AML-193 (cell line): Measurements from ENCODE around the gene MEGF8.

ENCODE experiments used
- DNase-seq, 2 experiments: peaks; one replicate each; lab custom pipeline; 2025; lab: John Stamatoyannopoulos, UW

MEGF8 gene

GRCh38 chr19:42286349-42287016, 39.0 kb upstream of the MEGF8 start:
- DNase-seq, result no peak

- DNase-seq, result no peak
Observed at GRCh38 chr19:42287017-42287826, 38.2 kb upstream of the MEGF8 start.

GRCh38 chr19:42287827-42288107, 37.7 kb upstream of the MEGF8 start:
- no peak for DNase-seq

- peak in 1 of 2 experiments; percentile 23 for DNase-seq
Observed at GRCh38 chr19:42288387-42288786, 37.0 kb upstream of the MEGF8 start.

GRCh38 chr19:42288881-42289555, 36.4 kb upstream of the MEGF8 start:
- DNase-seq, result no peak

GRCh38 chr19:42289556-42290041, 35.8 kb upstream of the MEGF8 start:
- no peak for DNase-seq

GRCh38 chr19:42290136-42290522, 35.3 kb upstream of the MEGF8 start:
- no peak for DNase-seq

- DNase-seq, result peak; percentile 7 to 40
Observed at GRCh38 chr19:42290523-42291434, 34.7 kb upstream of the MEGF8 start.

GRCh38 chr19:42291435-42291810, 34.0 kb upstream of the MEGF8 start:
- DNase-seq, result no peak

- no peak for DNase-seq
Observed at GRCh38 chr19:42292042-42292960, 33.1 kb upstream of the MEGF8 start.

- no peak for DNase-seq
Observed at GRCh38 chr19:42292963-42293362, 32.5 kb upstream of the MEGF8 start.

- no peak for DNase-seq
Observed at GRCh38 chr19:42293540-42293939, 31.9 kb upstream of the MEGF8 start.

- DNase-seq, result no peak
Observed at GRCh38 chr19:42293948-42294347, 31.5 kb upstream of the MEGF8 start.

- no peak for DNase-seq
Observed at GRCh38 chr19:42294471-42295137, 30.8 kb upstream of the MEGF8 start.

GRCh38 chr19:42295342-42295741, 30.1 kb upstream of the MEGF8 start:
- no peak for DNase-seq

GRCh38 chr19:42295831-42296525, 29.5 kb upstream of the MEGF8 start:
- peak; percentile 13 to 46 for DNase-seq

GRCh38 chr19:42297039-42297438, 28.4 kb upstream of the MEGF8 start:
- DNase-seq, result no peak

GRCh38 chr19:42301646-42302203, 23.7 kb upstream of the MEGF8 start, which contains the start of gene PRR19:
PRR19 (plus strand) TSS chr19:42302132; CDS start chr19:42309585, 7,453 bp downstream.
- peak; percentile 10 to 21 for DNase-seq

GRCh38 chr19:42303101-42303464, 22.4 kb upstream of the MEGF8 start:
- DNase-seq, result no peak
